H1 (cell line): ENCODE results near the gene PELI2. TPM values are rescaled to one million over a fixed set of nuclear protein-coding genes. Genes with fewer than 3 reads are reported as not detected.

ENCODE experiments used
- CTCF ChIA-PET: fragments of 300-600 bp; sonication (Branson Sonifier 250); formaldehyde crosslinking; loops from one replicate; lab custom pipeline; 2021; ENCODE audit not compliant: partially characterized antibody; lab: Charles Lee
- POLR2A ChIA-PET: fragments of 300-600 bp; sonication (Branson Sonifier 250); formaldehyde crosslinking; loops from one replicate; lab custom pipeline; 2021; ENCODE audit warnings: inconsistent platforms; ENCODE audit not compliant: partially characterized antibody; lab: Charles Lee
- DNase-seq, 2 experiments: peaks; one replicate each; pipeline versions ENCODE4 v3.0.0 to v3.0.0-alpha.2; 2010 to 2022; ENCODE audit warnings: low spot score in 2 of 2, low read depth in 1 of 2, mixed read lengths in 1 of 2
- FAIRE-seq: peaks from 2 replicates; lab custom pipeline; 2011; peaks lifted over from hg19 to GRCh38; lab: Jason Lieb, UNC
- H2AFZ ChIP-seq: 2 replicates; pipeline ENCODE4 v1.8.1; 2012; ENCODE audit warnings: low read length, inconsistent platforms
- H2AK5ac ChIP-seq: 2 replicates; pipeline ENCODE4 v1.6.1; 2013; ENCODE audit warnings: low read depth, low read length
- H2BK120ac ChIP-seq: replicated peaks from 2 replicates; pipeline ENCODE3; 2013; ENCODE audit warnings: low read depth, low read length, inconsistent platforms
- H2BK12ac ChIP-seq: 2 replicates; pipeline ENCODE4 v1.6.1; 2013; ENCODE audit warnings: low read depth, low read length
- H2BK15ac ChIP-seq: 2 replicates; pipeline ENCODE4 v1.6.1; 2013; ENCODE audit warnings: low read length
- H2BK20ac ChIP-seq: 2 replicates; pipeline ENCODE4 v1.6.1; 2013; ENCODE audit warnings: low read length
- H2BK5ac ChIP-seq: 2 replicates; pipeline ENCODE4 v1.6.1; 2013; ENCODE audit warnings: low read depth, low read length
- H3K14ac ChIP-seq: 2 replicates; pipeline ENCODE4 v1.6.1; 2013; ENCODE audit warnings: inconsistent platforms; ENCODE audit not compliant: insufficient read length
- H3K18ac ChIP-seq: 2 replicates; pipeline ENCODE4 v1.6.1; 2013; ENCODE audit warnings: low read length; ENCODE audit errors: extremely low read depth
- H3K23ac ChIP-seq: 2 replicates; pipeline ENCODE4 v1.6.1; 2013; ENCODE audit warnings: inconsistent platforms; ENCODE audit not compliant: insufficient read length
- H3K23me2 ChIP-seq: 2 replicates; pipeline ENCODE4 v1.6.1; 2013; ENCODE audit warnings: low read depth, low read length
- H3K27ac ChIP-seq: 2 replicates; pipeline ENCODE4 v1.6.1; 2011; ENCODE audit warnings: low read depth, low read length, inconsistent platforms
- H3K27me3 ChIP-seq, 4 experiments: replicated peaks in 1 of 4; 1 replicate in 1 of 4; 2 replicates in 3 of 4; pipeline versions ENCODE4 v1.6.1 to v1.8.1; 2011 to 2013; ENCODE audit warnings: low read length in 3 of 4, mild to moderate bottlenecking in 3 of 4, inconsistent platforms in 2 of 4, mixed read lengths in 2 of 4, moderate library complexity in 1 of 4; ENCODE audit not compliant: control insufficient read depth in 3 of 4, insufficient read depth in 3 of 4; ENCODE audit errors: extremely low read depth in 1 of 4
- H3K36me3 ChIP-seq, 4 experiments: 2 replicates each; pipeline versions ENCODE4 v1.6.1 to v1.8.1; 2011 to 2013; ENCODE audit warnings: mild to moderate bottlenecking in 4 of 4, low read length in 3 of 4, moderate library complexity in 2 of 4, control low read depth in 1 of 4, inconsistent platforms in 1 of 4; ENCODE audit not compliant: insufficient read depth in 4 of 4, control insufficient read depth in 2 of 4
- H3K4ac ChIP-seq: replicated peaks from 2 replicates; pipeline ENCODE3; 2013; ENCODE audit warnings: low read length, low read depth, mixed read lengths, inconsistent platforms; ENCODE audit not compliant: insufficient read length
- H3K4me1 ChIP-seq, 4 experiments: replicated peaks in 1 of 4; 1 replicate in 1 of 4; 2 replicates in 3 of 4; pipeline versions ENCODE4 v1.6.1 to v1.8.1; 2011 to 2013; ENCODE audit warnings: low read length in 3 of 4, inconsistent platforms in 2 of 4, mixed read lengths in 1 of 4; ENCODE audit not compliant: insufficient read depth in 4 of 4, control insufficient read depth in 3 of 4
- H3K4me2 ChIP-seq, 2 experiments: 2 replicates each; pipeline versions ENCODE4 v1.6.1 to v1.8.1; 2011 to 2013; ENCODE audit warnings: low read depth in 2 of 2, low read length in 2 of 2, control low read depth in 1 of 2, inconsistent platforms in 1 of 2, mild to moderate bottlenecking in 1 of 2; ENCODE audit not compliant: insufficient read depth in 1 of 2
- H3K4me3 ChIP-seq, 4 experiments: fragments of 200-600, 300-600 bp in 1 of 4; sonication (generic), shearing (Covaris generic), sonication (Bioruptor Twin) in 1 of 4; 2 replicates each; pipeline versions ENCODE4 v1.5.1 to v1.8.1; 2011 to 2016; ENCODE audit warnings: low read length in 4 of 4, low read depth in 3 of 4, control low read depth in 2 of 4, inconsistent platforms in 2 of 4, mild to moderate bottlenecking in 2 of 4, mixed read lengths in 1 of 4, moderate library complexity in 1 of 4; ENCODE audit not compliant: insufficient read depth in 2 of 4; ENCODE audit errors: extremely low read depth in 1 of 4
- H3K56ac ChIP-seq: replicated peaks from 2 replicates; pipeline ENCODE3; 2013; ENCODE audit warnings: low read depth, mild to moderate bottlenecking, mixed read lengths, low read length, inconsistent platforms; ENCODE audit not compliant: insufficient read length
- H3K79me1 ChIP-seq: 2 replicates; pipeline ENCODE4 v1.6.1; 2013; ENCODE audit warnings: low read depth, low read length, control low read depth
- H3K79me2 ChIP-seq, 2 experiments: 2 replicates each; pipeline versions ENCODE4 v1.6.1 to v1.8.1; 2012 to 2013; ENCODE audit warnings: low read length in 2 of 2, mild to moderate bottlenecking in 2 of 2, inconsistent platforms in 1 of 2; ENCODE audit not compliant: insufficient read depth in 2 of 2, control insufficient read depth in 1 of 2
- H3K9ac ChIP-seq, 4 experiments: replicated peaks in 1 of 4; 1 replicate in 1 of 4; 2 replicates in 3 of 4; pipeline versions ENCODE4 v1.6.1 to v1.8.1; 2011 to 2013; ENCODE audit warnings: low read depth in 3 of 4, low read length in 3 of 4, control low read depth in 2 of 4, mild to moderate bottlenecking in 2 of 4, moderate library complexity in 2 of 4, inconsistent platforms in 1 of 4; ENCODE audit errors: extremely low read depth in 1 of 4
- H3K9me3 ChIP-seq, 2 experiments: 2 replicates each; pipeline versions ENCODE4 v1.6.1 to v1.8.1; 2012 to 2013; ENCODE audit warnings: mild to moderate bottlenecking in 2 of 2, moderate library complexity in 2 of 2, control low read depth in 1 of 2, inconsistent platforms in 1 of 2, low read depth in 1 of 2, low read length in 1 of 2, mixed read lengths in 1 of 2; ENCODE audit not compliant: insufficient read depth in 2 of 2
- H4K20me1 ChIP-seq, 2 experiments: replicated peaks in 1 of 2; 2 replicates each; pipeline versions ENCODE3 to v1.8.1; 2011 to 2013; ENCODE audit warnings: inconsistent platforms in 2 of 2, low read length in 2 of 2, mild to moderate bottlenecking in 1 of 2; ENCODE audit not compliant: insufficient read depth in 2 of 2, control insufficient read depth in 1 of 2
- H4K5ac ChIP-seq: 2 replicates; pipeline ENCODE4 v1.6.1; 2013; ENCODE audit warnings: low read length, low read depth, mixed read lengths, inconsistent platforms; ENCODE audit not compliant: insufficient read length
- H4K8ac ChIP-seq: 2 replicates; pipeline ENCODE4 v1.8.0; 2013; ENCODE audit warnings: mild to moderate bottlenecking, moderate library complexity, low read length, inconsistent platforms; ENCODE audit not compliant: insufficient read depth; ENCODE audit errors: extremely low read depth
- H4K91ac ChIP-seq: replicated peaks from 2 replicates; pipeline ENCODE3; 2013; ENCODE audit warnings: low read length, mixed read lengths, inconsistent platforms; ENCODE audit not compliant: insufficient read length
- ATF3 ChIP-seq: IDR thresholded peaks from 2 replicates; pipeline ENCODE4 v1.6.1; 2011; ENCODE audit warnings: low read depth, mild to moderate bottlenecking, low read length; ENCODE audit not compliant: insufficient read depth
- BACH1 ChIP-seq: IDR thresholded peaks from 2 replicates; pipeline ENCODE4 v1.6.1; 2012; ENCODE audit warnings: low read length, improper control_type of control experiment
- CEBPB ChIP-seq: IDR thresholded peaks from 2 replicates; pipeline ENCODE4 v1.6.1; 2012; ENCODE audit warnings: low read depth, low read length
- CHD1 ChIP-seq: IDR thresholded peaks from 2 replicates; pipeline ENCODE4 v1.6.1; 2012; ENCODE audit warnings: low read depth, low read length, improper control_type of control experiment
- CTBP2 ChIP-seq: IDR thresholded peaks from 2 replicates; pipeline ENCODE4 v1.7.0; 2011; ENCODE audit warnings: borderline replicate concordance, mild to moderate bottlenecking, moderate library complexity, mixed read lengths, low read length; ENCODE audit not compliant: insufficient read depth, insufficient read length
- FOSL1 ChIP-seq: IDR thresholded peaks from 2 replicates; pipeline ENCODE4 v1.6.1; 2011; ENCODE audit warnings: mild to moderate bottlenecking, low read depth, low read length, moderate library complexity; ENCODE audit not compliant: insufficient read depth
- GTF2F1 ChIP-seq: IDR thresholded peaks from 2 replicates; pipeline ENCODE4 v1.6.1; 2012; ENCODE audit warnings: low read depth, low read length, improper control_type of control experiment, borderline replicate concordance
- JUN ChIP-seq: IDR thresholded peaks from 2 replicates; pipeline ENCODE4 v1.6.1; 2011; ENCODE audit warnings: low read depth, mild to moderate bottlenecking, improper control_type of control experiment, low read length
- JUND ChIP-seq: IDR thresholded peaks from 2 replicates; pipeline ENCODE4 v1.6.1; 2011; ENCODE audit warnings: mild to moderate bottlenecking, improper control_type of control experiment, low read length
- KDM4A ChIP-seq: IDR thresholded peaks from one replicate; pipeline ENCODE4 v1.7.1; 2012; ENCODE audit warnings: low read depth, mild to moderate bottlenecking, moderate library complexity, low read length, inconsistent platforms; ENCODE audit not compliant: severe bottlenecking
- RFX5 ChIP-seq: IDR thresholded peaks from 2 replicates; pipeline ENCODE4 v1.6.1; 2011; ENCODE audit warnings: low read depth, low read length, improper control_type of control experiment, borderline replicate concordance
- RXRA ChIP-seq: IDR thresholded peaks from 2 replicates; pipeline ENCODE4 v1.6.1; 2011; ENCODE audit warnings: low read depth, mild to moderate bottlenecking, low read length, moderate library complexity; ENCODE audit not compliant: insufficient read depth
- TCF12 ChIP-seq: IDR thresholded peaks from 2 replicates; pipeline ENCODE4 v1.6.1; 2011; ENCODE audit warnings: low read depth, mild to moderate bottlenecking, low read length
- YY1 ChIP-seq: IDR thresholded peaks from 2 replicates; pipeline ENCODE4 v1.6.1; 2011; ENCODE audit warnings: low read depth, mild to moderate bottlenecking, low read length
- ZNF274 ChIP-seq: IDR thresholded peaks from 2 replicates; pipeline ENCODE4 v1.7.0; 2012; ENCODE audit warnings: low read length, borderline replicate concordance; ENCODE audit errors: extremely low read depth
- WGBS, 2 experiments: shearing (Covaris generic) in 1 of 2; methylation state at CpG; one replicate each; pipeline versions ENCODE4 v1.1.6 to v1.1.7; 2013 to 2015; ENCODE audit warnings: low lambda C conversion rate in 2 of 2, mixed read lengths in 2 of 2, inconsistent platforms in 1 of 2, low coverage in 1 of 2, missing lambda C conversion rate in 1 of 2; ENCODE audit not compliant: insufficient replicate concordance in 2 of 2, insufficient coverage in 1 of 2, insufficient read length in 1 of 2; ENCODE audit errors: extremely low coverage in 1 of 2, missing lambda C conversion rate in 1 of 2; 5-methylcytosine and 5-hydroxymethylcytosine counted together
- polyA plus RNA-seq, 7 experiments: library from polyadenylated mRNA; depleted of rRNA in 3 of 7; stranded (reverse) in 5 of 7; unstranded in 2 of 7; fragments of >200 nt in 5 of 7; fragments of 200-250 nt in 2 of 7; gene quantifications; 1 replicate in 5 of 7; 2 replicates in 1 of 7; 4 replicates in 1 of 7; pipeline versions ENCODE4 v1.2.1 to v1.2.3, GENCODE V29; 2011 to 2013; ENCODE audit warnings: missing spikeins in 2 of 7, mixed read lengths in 2 of 7
- total RNA-seq: library from RNA; stranded (reverse); fragmentation: NEBNext Ultra II Directional; extraction: Animal tissue kit (Norgen Biotek cat#: 25700); gene quantifications from 2 replicates; pipeline ENCODE4 v1.2.1, GENCODE V29; 2021

The PELI2 gene
- total and polyA plus RNA-seq, 2 of the 8 experiments (the other 6 are each of a cell fraction or from before 2014, with no cell fraction given), result 14.6 to 25.7 TPM

- no peaks in the 10 kb centered on the region for H3K27me3 ChIP-seq
Measured at GRCh38 chr14:56213306-56213705, 95.1 kb downstream of the PELI2 start.

More at GRCh38 chr14:56213306-56213705, 95.1 kb downstream of the PELI2 start:
- H3K27ac ChIP-seq, result no peak overlapping the region
- no peaks in the 10 kb centered on the region for H4K20me1 ChIP-seq
- no peaks in the 10 kb centered on the region for H3K23me2 ChIP-seq
- H4K8ac ChIP-seq, result no peak overlapping the region
- H3K79me2 ChIP-seq, result 0 out of 4 replicates have a peak, but pooled peaks cover 0 to 3% of the 10 kb centered on the region in 2 experiments
- no peak overlapping the region for H3K4ac ChIP-seq
- POLR2A ChIA-PET, result no interaction called here
- H2BK120ac ChIP-seq, result no peak overlapping the region
- 81% methylated on average over 1 of the region's 1 CpG; no CpG with 5 or more reads in 1 of the 2 experiments for WGBS, 2 experiments
- H3K9ac ChIP-seq, result no peak overlapping the region
- H3K23ac ChIP-seq, result no peak overlapping the region
- H3K56ac ChIP-seq, result no peak overlapping the region
- peaks cover 7% of the 10 kb centered on the region; the same call in 1 of the 2 replicates for H3K79me1 ChIP-seq
- H2BK15ac ChIP-seq, result no peak overlapping the region
- TF ChIP-seq JUN (no peak), YY1 (no peak), CEBPB (no peak), BACH1 (no peak), FOSL1 (no peak), ATF3 (no peak), GTF2F1 (no peak), JUND (no peak), RFX5 (no peak), CHD1 (no peak), KDM4A (no peak), ZNF274 (no peak), TCF12 (no peak), RXRA (no peak), CTBP2 (no peak)
- TF ChIP-seq, all 59 proteins: peak for 0
- H3K14ac ChIP-seq, result no peak overlapping the region
- H3K9me3 ChIP-seq, result no peaks in the 10 kb centered on the region
- CTCF ChIA-PET, result no interaction called here
- no peak overlapping the region for H4K5ac ChIP-seq
- no peak overlapping the region for H2BK20ac ChIP-seq
- no peak overlapping the region for H2BK5ac ChIP-seq
- no peak overlapping the region for H3K4me3 ChIP-seq
- no peak overlapping the region for H4K91ac ChIP-seq
- no peak overlapping the region for H2AK5ac ChIP-seq
- H3K4me2 ChIP-seq, result no peak overlapping the region
- DNase-seq, result no peak
- no peaks in the 10 kb centered on the region for H3K4me1 ChIP-seq
- H2BK12ac ChIP-seq, result no peak overlapping the region
- FAIRE-seq, result no peak
- no peak overlapping the region for H3K18ac ChIP-seq
- H3K36me3 ChIP-seq, result no peaks in the 10 kb centered on the region; a peak in 1 of 8 replicates
- no peak overlapping the region for H2AFZ ChIP-seq
